Right hindlimb (tissue), 1 donor: ENCODE measurements around the gene LDB3.

ENCODE experiments used
- DNase-seq: peaks from one replicate; pipeline ENCODE4 v3.0.0-alpha.2; 2018

The LDB3 gene

DNA sequence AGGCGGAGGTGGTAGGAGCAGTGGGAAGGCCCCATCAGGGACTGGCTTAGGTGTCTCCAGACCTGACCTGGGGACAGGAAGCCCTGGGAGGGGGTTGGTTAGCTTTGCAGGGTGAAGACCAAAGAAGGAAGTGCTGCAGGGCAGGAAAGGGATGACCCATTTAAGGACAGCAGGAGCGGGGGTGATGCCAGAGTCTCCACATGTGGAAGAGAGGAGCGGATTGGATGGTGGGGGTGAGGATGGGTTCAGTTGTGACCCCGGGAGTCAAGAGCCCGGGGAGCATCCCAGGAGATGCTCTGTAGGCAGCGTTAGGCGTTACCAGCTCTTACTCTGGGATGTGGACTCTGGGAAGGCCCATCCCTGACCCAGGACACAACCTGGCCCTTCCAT lies 3.1 kb upstream of the LDB3 start:
- no peak for DNase-seq

- DNase-seq = no peak
Measured at GRCh38 chr10:86665868-86666267, 2.4 kb upstream of the LDB3 start.

DNA sequence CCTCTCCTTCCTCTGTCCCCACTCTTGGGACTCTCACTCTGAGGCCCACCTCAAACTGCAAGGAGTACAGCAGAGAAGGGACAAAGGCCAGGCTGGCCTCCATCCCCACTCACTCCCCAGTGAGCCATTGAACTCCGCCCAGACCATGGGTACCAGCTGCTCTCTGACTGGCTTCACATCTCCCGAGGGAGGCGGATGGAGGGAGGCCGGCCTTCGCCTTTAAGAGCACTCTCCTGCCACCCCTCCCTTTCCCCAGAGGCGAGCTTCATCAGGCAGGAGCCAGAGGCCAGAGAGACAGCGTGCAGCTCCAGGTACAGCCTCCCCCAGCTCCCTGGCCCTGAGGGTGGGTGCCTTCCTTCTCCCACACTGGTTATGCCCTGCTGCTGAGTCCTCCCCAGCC lies 1.8 kb upstream of the LDB3 start:
- no peak for DNase-seq

DNA sequence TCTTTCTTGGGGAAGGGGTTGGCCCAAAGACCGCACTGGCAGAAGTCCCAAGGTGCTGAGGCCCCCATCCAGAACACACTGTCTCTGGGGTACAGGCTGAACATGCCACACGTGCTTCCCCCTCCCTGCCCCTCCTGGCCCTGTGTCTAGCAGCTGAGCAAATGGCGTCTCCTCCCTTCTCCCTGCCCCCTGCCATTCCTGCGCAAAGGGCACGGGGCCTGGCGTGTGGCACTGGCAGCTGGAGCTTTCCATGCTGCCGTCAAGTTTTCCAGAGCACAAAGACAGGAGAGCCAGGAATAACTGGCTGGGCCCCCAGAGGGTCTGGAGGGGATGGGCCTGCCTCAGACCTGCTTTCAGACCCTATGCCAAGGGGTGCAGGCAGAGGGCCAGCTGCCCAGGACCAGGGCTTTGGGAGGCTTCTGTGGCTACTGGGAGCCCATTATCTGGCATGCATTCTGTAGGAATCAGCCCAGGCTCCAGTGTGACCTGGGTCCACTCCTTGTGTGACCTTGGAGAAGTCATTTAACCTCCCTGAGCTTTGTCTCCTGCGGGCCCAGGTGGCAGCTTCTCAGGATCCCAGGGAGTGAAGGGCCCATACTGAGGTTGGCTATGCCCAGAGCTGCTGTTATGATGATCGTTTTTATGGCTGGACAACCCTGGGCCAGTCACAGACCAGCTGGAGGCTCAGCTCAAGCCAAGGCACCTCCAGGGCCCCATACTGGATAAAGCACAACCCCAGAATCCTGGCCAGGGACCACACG lies 710 bp upstream of the LDB3 start:
- DNase-seq = peak; percentile 80

DNA sequence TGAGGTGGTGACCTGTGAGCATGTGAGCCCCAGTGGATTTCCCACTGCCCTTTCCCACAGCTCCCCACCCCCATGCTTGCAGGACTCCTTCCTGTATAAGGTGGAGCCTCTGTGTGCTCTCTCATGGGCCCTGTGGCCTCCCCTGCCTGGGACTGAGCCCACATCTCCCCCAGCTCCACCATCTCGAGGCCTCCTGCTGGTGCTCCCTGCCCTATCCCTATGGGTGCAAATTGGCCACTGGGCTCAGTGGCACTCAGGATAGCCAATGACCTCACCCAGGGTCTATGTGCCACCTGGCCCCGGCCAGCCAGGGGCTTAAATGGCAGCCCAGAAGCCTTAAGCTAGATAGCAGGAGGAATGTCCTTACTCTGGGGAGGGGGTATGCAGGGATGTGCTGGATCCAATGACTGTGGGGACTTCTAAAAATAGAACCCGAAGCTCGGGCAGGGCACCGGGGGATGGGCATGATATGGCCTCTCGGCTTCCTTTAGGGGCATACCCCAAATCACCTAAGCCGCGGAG lies 2.0 kb downstream of the LDB3 start:
- no peak for DNase-seq

DNA sequence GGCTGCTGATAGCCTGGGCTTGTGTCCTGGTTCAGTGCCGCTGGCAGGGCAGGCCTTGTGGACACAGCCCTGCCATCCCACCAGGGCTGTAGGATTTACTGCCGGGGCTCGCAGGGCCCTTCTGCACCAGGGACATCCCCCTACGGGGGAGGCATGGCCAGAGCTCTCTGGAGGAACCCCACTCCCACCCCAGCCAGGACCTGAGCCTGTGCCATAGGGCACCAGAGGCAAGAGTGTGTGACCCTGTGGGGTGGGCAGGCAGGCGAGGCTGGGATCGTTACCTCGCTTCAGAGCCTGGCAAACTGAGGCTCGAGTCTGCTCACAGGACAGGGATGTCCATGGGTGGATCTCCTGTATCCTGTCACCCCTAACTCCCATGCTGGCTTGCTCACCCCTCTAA lies 2.6 kb downstream of the LDB3 start:
- no peak for DNase-seq

GRCh38 chr10:86671419-86671818 lies 3.1 kb downstream of the LDB3 start:
- DNase-seq = no peak

DNA sequence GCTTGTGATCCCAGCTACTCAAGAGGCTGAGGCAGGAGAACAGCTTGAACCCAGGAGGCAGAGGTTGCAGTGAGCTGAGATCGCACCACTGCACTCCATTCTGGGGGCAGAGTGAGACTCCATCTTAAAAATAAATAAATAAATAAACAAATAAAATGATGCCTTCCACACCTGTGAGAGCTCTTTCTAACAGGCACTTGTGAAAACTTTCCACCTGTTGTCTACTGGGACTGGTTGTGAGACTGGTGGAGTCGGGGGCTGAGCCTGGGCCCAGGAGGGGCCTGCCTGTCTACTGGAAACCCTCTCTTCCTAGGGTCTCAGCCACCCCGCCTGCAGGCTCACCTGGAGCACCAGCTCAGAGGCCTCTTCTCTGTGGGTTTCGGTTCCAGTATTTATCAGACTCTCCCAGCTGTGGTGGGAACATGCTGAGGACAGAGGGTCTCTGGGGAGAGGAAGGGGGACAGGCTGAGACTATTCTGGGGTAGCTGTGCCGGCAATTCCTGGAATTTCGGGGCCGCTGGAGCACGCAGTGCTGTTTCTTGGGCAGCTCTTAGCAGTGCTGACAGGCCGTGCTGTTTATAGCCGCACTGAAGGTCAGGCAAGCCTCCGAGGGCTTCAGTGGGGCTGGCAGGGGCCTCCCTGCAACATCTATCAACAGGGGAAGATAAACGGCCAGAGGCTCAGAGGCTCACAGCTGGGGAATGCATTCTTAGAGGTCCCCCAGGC lies 3.8 kb downstream of the LDB3 start:
- peak; percentile 69 for DNase-seq

DNA sequence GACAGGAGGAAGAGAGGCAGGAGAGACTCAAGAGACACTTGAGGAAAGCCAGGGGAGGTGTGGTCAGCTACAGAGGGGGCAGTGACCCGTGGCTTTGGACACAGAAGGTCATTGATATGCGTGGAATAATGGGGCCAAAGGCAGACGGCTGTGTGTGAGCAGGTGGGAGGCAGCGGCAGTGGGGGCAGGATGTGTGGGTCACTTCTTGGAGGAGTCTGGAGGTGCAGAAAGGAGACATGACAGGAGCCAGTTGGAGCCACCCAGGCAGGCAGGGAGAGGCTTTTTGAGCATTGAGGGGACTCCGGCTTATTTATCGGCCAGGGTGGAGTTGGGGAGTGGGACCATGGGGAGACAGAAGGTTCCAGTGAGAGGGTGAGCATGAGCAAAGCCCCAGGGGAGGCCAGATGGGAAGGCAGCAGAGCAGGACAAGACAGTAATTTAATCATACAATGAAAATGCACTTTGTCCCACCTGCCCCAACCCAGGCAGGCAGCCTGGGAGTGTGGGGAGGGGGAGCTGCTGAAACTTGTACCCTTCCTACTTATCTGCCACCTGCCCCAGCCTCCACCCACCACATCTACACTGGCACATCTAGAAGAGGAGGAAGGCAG lies 5.0 kb downstream of the LDB3 start:
- no peak for DNase-seq

DNA sequence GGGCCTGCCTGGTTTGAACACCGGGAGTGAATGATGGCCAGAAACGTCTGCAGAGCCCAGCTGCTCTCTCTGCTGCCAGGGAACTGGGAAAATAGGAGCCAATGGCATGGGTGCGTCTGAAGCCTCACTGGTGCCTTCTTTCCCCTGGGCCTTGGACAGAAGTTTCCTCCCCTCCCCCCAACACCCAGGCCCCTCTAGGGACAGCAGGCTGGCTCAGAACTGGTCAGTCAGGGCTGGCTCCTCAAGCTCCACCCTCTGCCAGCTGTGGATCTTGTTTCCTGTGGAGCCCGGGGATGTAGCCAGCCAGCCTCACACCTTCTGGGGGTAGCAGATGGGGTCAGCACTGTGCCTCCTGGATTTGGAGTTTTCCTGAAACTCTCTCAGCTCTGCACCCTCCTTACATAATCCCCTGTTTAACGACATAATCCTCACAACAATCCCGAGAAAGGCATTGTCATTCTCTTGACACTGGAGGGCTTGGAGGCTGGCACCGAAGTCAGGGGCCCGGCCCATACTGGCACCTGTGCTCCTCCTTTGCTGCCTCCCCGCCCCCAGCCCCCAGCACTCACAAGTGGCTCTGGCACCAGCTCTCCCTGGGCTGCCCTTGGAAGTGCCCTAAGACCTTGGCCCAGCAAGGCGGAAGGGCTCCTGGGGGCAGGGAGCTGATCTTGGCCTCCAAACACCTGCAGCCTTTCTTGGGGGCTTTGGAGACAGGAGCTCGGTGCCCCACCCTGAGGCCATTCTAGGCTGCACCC lies 5.7 kb downstream of the LDB3 start:
- DNase-seq = no peak

DNA sequence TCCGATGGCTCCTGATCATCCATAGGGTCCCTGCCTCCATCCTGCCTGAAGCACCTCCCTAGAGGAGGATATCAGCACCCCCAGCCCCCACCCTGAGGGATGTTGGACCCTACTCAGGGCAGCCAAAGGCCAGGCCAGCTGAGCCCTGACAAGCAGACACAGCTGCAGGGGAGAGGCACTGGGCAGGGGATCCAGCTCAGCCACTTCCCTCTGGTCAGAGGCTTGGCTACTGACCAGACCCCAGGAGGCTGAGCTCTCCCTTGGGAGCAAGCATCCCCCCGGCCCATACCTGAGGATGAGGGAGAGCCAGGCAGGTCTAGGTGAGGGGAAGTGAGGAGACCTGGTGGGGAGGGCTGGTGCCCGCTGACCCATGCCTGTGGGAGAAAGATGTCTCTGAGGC lies 6.6 kb downstream of the LDB3 start:
- DNase-seq = no peak

DNA sequence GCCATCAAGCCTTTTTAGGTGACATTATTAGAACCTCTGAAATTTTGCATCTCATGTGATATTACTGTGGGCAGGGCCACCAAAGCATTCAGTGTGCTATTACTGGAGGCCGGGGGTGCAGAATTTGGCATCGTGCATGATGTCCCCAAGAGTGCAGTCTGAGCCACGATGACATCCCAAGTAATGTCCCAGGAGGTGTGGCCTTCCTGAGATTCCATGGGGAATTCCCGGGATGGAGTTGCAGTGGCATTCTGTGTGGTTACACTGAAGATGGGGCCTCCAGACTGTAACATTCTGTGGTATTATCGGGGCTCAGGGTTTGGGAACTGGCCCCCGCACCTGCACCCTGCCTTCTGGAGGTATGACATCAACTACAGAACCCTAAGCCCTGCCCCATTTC lies 9.1 kb downstream of the LDB3 start:
- no peak for DNase-seq

DNA sequence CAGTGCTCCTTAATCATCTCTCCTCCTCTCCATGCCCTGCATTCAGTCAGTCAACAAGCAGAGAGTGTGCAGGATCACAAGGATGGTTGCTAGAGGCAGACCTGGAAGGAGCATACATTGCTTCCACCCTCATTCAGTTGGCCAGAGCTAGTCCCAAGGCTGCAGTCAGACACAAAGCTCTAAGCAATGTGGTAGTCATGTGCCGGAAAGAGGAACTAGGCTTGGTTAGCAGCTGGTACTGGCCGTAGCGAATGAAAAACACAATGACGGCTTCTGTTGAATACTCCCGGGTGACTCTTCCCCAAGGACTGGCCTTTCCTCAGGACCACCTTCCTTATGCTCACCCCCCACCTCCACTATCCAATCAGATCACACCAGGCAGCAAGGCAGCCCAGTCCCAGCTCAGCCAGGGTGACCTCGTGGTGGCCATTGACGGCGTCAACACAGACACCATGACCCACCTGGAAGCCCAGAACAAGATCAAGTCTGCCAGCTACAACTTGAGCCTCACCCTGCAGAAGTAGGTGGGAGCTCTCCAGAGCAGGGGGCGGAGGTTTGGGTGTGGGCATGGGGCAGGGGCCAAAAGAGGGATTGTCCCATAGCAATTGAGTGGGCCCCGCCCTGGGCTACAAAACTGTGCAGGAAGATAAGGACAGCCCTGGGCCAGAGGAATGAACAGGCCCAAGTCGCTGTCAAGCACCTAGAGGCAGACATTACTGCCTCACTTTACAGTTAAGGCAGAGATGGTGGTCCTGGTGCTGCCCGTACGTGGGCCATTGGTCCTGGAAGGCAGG lies 10.9 kb downstream of the LDB3 start:
- no peak for DNase-seq

DNA sequence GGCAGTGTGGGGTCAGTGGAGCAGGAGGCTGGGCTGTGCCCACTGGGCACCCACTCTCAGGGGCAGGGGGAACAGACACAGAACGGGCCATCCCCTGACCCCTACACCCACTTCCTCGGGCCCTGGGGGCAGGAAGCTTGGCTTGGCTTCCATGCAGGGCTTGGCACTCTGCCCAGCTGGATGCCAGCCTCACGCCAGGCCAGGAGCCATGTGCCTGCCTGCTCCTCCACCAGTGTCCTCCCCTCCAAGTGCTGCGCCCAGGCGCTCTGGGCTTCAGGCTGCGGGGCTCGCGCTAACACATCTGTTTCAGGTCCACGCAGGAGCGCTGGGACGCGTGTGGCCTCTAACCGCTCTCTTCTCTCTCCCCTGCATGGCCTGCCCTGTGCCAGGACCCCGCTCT lies 12.7 kb downstream of the LDB3 start:
- DNase-seq = no peak

- no peak for DNase-seq
Measured at GRCh38 chr10:86681722-86682386, 13.5 kb downstream of the LDB3 start.

GRCh38 chr10:86682675-86683074 lies 14.4 kb downstream of the LDB3 start:
- DNase-seq = no peak

DNA sequence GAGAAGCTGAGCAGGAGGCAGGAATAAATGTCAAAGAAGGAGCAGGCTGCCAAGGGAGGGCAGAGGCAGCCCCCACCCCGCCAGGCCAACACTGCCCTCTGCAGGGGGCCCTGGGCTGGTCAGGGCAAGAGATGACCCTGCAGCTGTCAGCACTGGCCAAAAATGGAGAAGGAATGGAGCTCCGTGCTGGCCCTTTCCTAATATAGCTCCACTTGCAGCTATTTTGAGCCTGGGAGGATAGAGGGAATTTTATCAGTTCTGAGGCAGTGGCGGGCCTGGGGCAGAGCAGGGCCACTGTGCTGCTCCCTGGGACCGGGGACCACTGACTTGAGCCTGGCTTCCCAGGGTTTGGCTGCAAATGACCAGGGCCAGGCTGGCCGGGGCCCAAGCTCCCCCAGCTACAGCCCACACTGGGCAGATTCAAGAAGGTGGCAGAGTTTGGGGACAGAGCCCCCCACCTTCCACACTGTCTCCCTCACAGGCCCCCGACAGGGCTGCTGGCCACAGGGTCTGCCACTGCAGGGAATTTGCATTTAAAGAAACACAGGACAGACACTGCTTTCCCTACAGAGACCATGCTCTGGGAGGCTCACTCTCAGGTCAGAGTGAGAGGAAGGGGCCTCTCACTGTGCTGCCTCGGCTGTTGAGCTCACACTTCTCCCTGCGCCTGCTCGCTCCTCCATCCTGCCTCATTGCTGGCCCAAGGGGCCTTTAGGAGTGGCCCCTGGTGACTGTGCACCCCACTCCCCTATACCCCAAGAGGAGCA lies 16.2 kb downstream of the LDB3 start:
- peak; percentile 68 for DNase-seq

DNA sequence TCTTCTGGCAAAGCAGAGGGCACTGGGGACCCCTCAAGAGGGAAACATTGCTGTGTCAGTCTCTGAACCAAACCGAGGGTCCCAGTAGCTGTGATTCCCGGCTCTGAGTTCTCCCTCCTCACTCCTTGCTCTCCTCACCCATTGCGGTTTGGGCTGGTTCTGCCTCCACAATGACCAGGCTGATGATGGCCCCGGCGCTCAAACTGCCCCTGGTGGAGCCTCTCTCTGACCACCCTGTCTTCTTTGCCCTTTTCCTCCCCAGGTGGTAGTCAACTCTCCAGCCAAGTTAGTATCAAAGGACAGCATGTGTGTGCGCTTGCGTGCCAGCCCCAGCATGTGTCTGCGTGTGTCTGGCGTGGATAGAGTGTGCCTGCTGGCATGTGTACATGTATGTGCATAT lies 17.1 kb downstream of the LDB3 start:
- DNase-seq = no peak

DNA sequence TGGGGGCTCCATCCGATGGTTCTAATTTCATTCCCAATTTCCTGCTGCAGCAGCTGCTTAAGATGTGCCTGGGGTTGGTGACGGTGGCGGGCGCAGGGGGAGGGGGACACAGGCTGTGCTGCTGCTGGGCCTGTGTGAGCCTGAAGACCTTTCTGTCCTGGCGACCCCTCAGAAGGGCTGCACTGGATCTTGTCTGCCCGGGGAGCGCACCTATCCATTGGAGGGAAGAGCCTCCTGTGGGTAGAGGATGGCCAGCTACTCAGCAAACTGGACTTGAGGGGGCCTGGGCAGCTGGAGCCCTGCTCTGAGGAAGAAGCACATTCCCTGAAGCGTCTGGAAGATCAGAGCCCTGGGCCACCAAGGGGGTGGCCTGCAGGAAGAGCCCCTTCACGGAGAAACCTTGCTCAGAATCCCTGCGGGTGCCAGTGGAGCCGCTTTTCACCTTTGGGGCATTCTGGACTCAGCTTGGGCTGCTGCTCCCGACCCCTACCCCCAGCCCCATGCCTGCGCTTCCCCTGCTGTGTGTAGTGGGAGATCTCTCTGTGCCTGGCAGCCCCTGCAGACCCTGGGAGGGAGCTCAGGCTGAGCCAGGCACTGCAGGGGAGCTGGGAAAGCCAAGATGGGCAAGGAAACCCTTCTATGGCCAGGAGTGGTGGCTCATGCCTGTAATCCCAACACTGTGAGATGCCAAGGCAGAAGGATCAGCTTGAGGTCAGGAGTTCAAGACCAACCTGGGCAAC lies 17.8 kb downstream of the LDB3 start:
- no peak for DNase-seq

- no peak for DNase-seq
Measured at GRCh38 chr10:86686972-86687371, 18.7 kb downstream of the LDB3 start.
